Tibial nerve (tissue), 4 donors: ENCODE data around the gene HDAC5. TPM values are rescaled to one million over a fixed set of nuclear protein-coding genes. Genes with fewer than 3 reads are reported as not detected.

ENCODE experiments used
- DNase-seq, 2 donors: peaks; one replicate each; pipeline ENCODE4 v3.0.0-alpha.2; 2019; ENCODE audit warnings: low spot score in 2 of 2
- H3K27ac ChIP-seq, 4 donors: fragments of 200-600 bp; sonication (generic) in 3 of 4; one replicate each; pipeline ENCODE4 v1.5.1; 2017 to 2019; ENCODE audit warnings: mild to moderate bottlenecking in 1 of 4
- H3K27me3 ChIP-seq, 2 donors: fragments of 200-600 bp; sonication (generic) in 1 of 2; one replicate each; pipeline versions ENCODE4 v1.5.1 to v1.6.0; 2017 to 2019
- H3K36me3 ChIP-seq, 3 donors: fragments of 200-600 bp; sonication (generic); one replicate each; pipeline ENCODE4 v1.5.1; 2018 to 2019
- H3K4me1 ChIP-seq, 4 donors: fragments of 200-600 bp; sonication (generic) in 3 of 4; one replicate each; pipeline ENCODE4 v1.5.1; 2017 to 2019
- H3K4me3 ChIP-seq, 4 donors: fragments of 200-600 bp; sonication (generic) in 3 of 4; one replicate each; pipeline ENCODE4 v1.5.1; 2017 to 2019; ENCODE audit warnings: mild to moderate bottlenecking in 1 of 4, moderate library complexity in 1 of 4
- H3K9me3 ChIP-seq, 4 donors: fragments of 200-600 bp; sonication (generic) in 3 of 4; one replicate each; pipeline ENCODE4 v1.5.1; 2017 to 2019
- CTCF ChIP-seq, 5 experiments: fragments of 200-600 bp in 3 of 5; fragments of 450-650 bp in 2 of 5; sonication (generic) in 3 of 5; IDR thresholded peaks; one replicate each; pipeline ENCODE4 v1.5.1; 2016 to 2019; ENCODE audit warnings: antibody characterized with exemption in 5 of 5, mild to moderate bottlenecking in 3 of 5, moderate library complexity in 2 of 5
- EP300 ChIP-seq, 2 donors: sonication (generic); formaldehyde crosslinking; IDR thresholded peaks; one replicate each; pipeline ENCODE4 v1.6.1; 2017; ENCODE audit warnings: antibody characterized with exemption in 2 of 2, mild to moderate bottlenecking in 1 of 2
- POLR2A ChIP-seq, 2 donors: fragments of 450-650 bp; IDR thresholded peaks; one replicate each; pipeline ENCODE4 v1.6.1; 2017; ENCODE audit warnings: antibody characterized with exemption in 2 of 2, mild to moderate bottlenecking in 2 of 2, moderate library complexity in 2 of 2
- WGBS, 2 donors: methylation state at CpG; one replicate each; pipeline ENCODE4 v1.1.5; 2018; 5-methylcytosine and 5-hydroxymethylcytosine counted together
- total RNA-seq, 4 donors: library from RNA; depleted of rRNA; stranded (reverse); fragments of >200 nt; gene quantifications; one replicate each; pipeline ENCODE4 v1.1.0, GENCODE V29; 2016

The HDAC5 gene
- total RNA-seq, 4 donors from 2014 or later: 99.8 to 201 (median 125) TPM

- WGBS, 2 donors: 70 to 81% methylated on average over 16 to 18 of the region's 18 CpGs
- Histone ChIP-seq H3K9me3 (no peaks in the 10 kb centered on the region), H3K27me3 (no peaks in the 10 kb centered on the region), H3K4me1 (peaks cover 0 to 22% (median 0%) of the 10 kb centered on the region in 4 donors), H3K4me3 (no peak overlapping the region), H3K36me3 (peaks cover 0 to 100% (median 32%) of the 10 kb centered on the region in 3 donors), H3K27ac (no peak overlapping the region)
- TF ChIP-seq POLR2A (IDR thresholded peaks at IDR 0.05) (no peak), CTCF (IDR thresholded peaks at IDR 0.05) (no peak), EP300 (IDR thresholded peaks at IDR 0.05) (no peak)
- no peak for DNase-seq
These were observed 43.3 kb downstream of the HDAC5 start for GRCh38 chr17:44079877-44080821.

GRCh38 chr17:44078412-44078811, 45.0 kb downstream of the HDAC5 start:
- Histone ChIP-seq H3K36me3 (peaks cover 0 to 100% (median 18%) of the 10 kb centered on the region in 3 donors), H3K27me3 (no peaks in the 10 kb centered on the region), H3K4me1 (peaks cover 0 to 37% (median 0%) of the 10 kb centered on the region in 4 donors), H3K9me3 (no peaks in the 10 kb centered on the region), H3K27ac (no peak overlapping the region), H3K4me3 (no peak overlapping the region)
- WGBS, 2 donors: 82 to 88% methylated on average over 15 to 19 of the region's 19 CpGs
- DNase-seq: no peak
- TF ChIP-seq EP300 (IDR thresholded peaks at IDR 0.05): no peak
- no peak for TF ChIP-seq POLR2A (IDR thresholded peaks at IDR 0.05)
- no peak for TF ChIP-seq CTCF (IDR thresholded peaks at IDR 0.05)

GRCh38 chr17:44077595-44077909, 45.9 kb downstream of the HDAC5 start:
- Histone ChIP-seq H3K27ac (peak overlapping the region in 1 of 4 donors; percentile 41), H3K27me3 (no peaks in the 10 kb centered on the region), H3K36me3 (peaks cover 0 to 96% (median 13%) of the 10 kb centered on the region in 3 donors), H3K4me3 (no peak overlapping the region), H3K4me1 (peaks cover 0 to 45% (median 0%) of the 10 kb centered on the region in 4 donors), H3K9me3 (no peaks in the 10 kb centered on the region)
- DNase-seq: no peak
- TF ChIP-seq EP300 (IDR thresholded peaks at IDR 0.05): no peak
- no peak for TF ChIP-seq POLR2A (IDR thresholded peaks at IDR 0.05)
- no peak for TF ChIP-seq CTCF (IDR thresholded peaks at IDR 0.05)
- 55 to 61% methylated on average over 4 of the region's 4 CpGs for WGBS, 2 donors

GRCh38 chr17:44076716-44077594, 46.5 kb downstream of the HDAC5 start:
- WGBS, 2 donors: 67% methylated on average over 6 of the region's 6 CpGs

More at GRCh38 chr17:44076716-44077594, 46.5 kb downstream of the HDAC5 start:
- peaks cover 0 to 90% (median 11%) of the 10 kb centered on the region in 3 donors for H3K36me3 ChIP-seq
- H3K4me3 ChIP-seq: no peak overlapping the region
- no peak for DNase-seq
- no peaks in the 10 kb centered on the region for H3K9me3 ChIP-seq
- TF ChIP-seq EP300 (IDR thresholded peaks at IDR 0.05): no peak
- no peak for TF ChIP-seq CTCF (IDR thresholded peaks at IDR 0.05)
- no peak for TF ChIP-seq POLR2A (IDR thresholded peaks at IDR 0.05)
- H3K4me1 ChIP-seq: peaks cover 0 to 50% (median 2%) of the 10 kb centered on the region in 4 donors
- peak overlapping the region in 1 of 4 donors; percentile 41 for H3K27ac ChIP-seq
- H3K27me3 ChIP-seq: no peaks in the 10 kb centered on the region
